BLaER1 (cell line): ENCODE results near the gene WSB2.
"Not testable (repeated sequence)": the region's sequence is repeated elsewhere in the genome, so short reads cannot be mapped to it uniquely, and the experiment has no call there.

ENCODE experiments used
- H3K27ac ChIP-seq: shearing (Covaris generic); formaldehyde crosslinking; 2 replicates; pipeline ENCODE4 v1.8.1; 2022
- H3K27me3 ChIP-seq: shearing (Covaris generic); formaldehyde crosslinking; 2 replicates; pipeline ENCODE4 v1.8.1; 2022
- H3K36me3 ChIP-seq: shearing (Covaris generic); formaldehyde crosslinking; 2 replicates; pipeline ENCODE4 v1.8.1; 2022
- H3K4me1 ChIP-seq: shearing (Covaris generic); formaldehyde crosslinking; 2 replicates; pipeline ENCODE4 v1.8.1; 2022
- H3K4me2 ChIP-seq: shearing (Covaris generic); formaldehyde crosslinking; 2 replicates; pipeline ENCODE4 v1.8.1; 2022
- H3K4me3 ChIP-seq: shearing (Covaris generic); formaldehyde crosslinking; 2 replicates; pipeline ENCODE4 v1.8.1; 2022
- H3K9ac ChIP-seq: shearing (Covaris generic); formaldehyde crosslinking; 2 replicates; pipeline ENCODE4 v1.8.1; 2022
- H3K9me3 ChIP-seq: shearing (Covaris generic); formaldehyde crosslinking; 2 replicates; pipeline ENCODE4 v1.8.1; 2022
- H4K20me1 ChIP-seq: shearing (Covaris generic); formaldehyde crosslinking; 2 replicates; pipeline ENCODE4 v1.8.1; 2022
- Cebpa-rat ChIP-seq: shearing (Covaris generic); IDR thresholded peaks from 2 replicates; pipeline ENCODE4 v1.8.1; 2022

Gene WSB2

DNA sequence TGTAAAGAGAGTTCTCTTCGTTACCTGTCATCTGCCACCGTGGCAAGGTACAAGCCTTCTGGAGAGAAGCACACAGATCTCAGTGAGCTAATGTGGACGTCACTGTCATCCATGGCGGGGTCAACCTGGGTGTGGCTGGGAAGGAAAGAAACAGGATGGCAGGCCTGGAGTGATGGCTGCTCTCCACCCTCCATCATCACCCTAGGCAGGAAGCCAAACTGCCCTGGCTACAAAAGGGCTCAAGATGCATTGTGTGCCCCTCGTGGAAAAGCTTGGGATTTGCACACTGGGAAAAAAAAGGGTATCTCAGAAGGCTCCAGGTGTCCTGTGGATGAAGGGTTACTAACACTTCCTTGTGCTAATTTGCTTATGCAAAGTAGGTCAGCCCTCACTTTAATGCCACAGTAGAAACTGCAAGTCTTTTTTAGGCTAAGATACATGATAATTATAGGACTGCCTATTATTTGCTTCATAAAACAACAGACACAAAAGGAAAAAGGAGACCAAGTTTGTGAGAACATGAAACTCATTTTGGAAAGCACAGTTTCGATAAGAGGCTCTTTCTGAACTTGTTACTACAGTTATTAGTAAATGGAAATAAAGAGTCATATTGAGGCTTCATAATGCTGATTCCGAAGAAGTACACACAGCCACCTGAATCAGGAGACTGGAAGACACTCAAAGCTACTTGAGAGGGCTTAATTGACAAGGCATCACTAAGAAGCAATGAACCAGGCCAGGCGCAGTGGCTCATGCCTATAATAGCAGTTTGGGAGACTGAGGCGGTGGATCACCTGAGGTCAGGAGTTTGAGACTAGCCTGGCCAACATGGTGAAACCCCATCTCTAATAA lies 25.6 kb downstream of the WSB2 start:
- Histone ChIP-seq H3K36me3 (peaks cover 96% of the 10 kb centered on the region), H3K9me3 (no peaks in the 10 kb centered on the region), H4K20me1 (no peaks in the 10 kb centered on the region; the same call in 1 of the 2 replicates), H3K9ac (no peak overlapping the region), H3K27me3 (no peaks in the 10 kb centered on the region), H3K4me3 (no peak overlapping the region), H3K27ac (no peak overlapping the region), H3K4me1 (no peaks in the 10 kb centered on the region), H3K4me2 (no peak overlapping the region)
- TF ChIP-seq Cebpa-rat: no peak

DNA sequence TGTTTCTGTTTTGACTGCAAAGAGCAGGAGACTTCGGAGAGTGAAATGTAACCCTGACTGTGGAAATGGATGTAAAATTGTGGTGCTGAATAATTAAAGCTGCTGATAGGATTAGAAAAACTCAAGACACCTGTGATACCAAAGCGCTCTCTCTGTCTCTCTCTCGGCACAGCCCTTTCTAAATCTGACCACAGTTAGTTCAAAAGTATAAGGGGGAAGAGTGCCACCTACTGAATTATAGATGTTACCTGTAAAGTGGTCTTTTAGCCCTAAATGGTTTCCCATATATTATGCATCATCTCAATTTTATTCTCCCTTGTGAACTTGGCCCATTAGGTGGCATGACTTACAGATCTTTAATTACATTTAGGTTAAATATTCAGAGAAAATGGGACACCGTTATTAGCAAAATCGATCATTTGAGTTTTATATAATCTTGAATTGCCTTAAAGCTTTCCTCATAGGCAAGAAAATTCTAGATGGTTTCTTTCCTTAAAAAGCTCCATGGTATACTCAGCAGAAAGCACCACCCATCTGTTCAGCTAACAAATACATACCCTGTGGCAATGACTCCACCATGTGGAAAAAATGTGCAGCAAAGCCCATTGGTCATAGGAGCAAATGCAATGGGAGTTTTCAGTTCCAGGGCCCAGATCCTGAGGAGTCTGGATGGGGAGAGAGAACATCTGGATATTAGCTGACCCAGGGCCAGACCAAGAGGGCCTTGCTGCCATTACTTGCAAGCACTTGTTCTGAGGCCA lies 26.4 kb downstream of the WSB2 start:
- Histone ChIP-seq H3K4me2 (no peak overlapping the region), H3K27ac (no peak overlapping the region), H3K27me3 (no peaks in the 10 kb centered on the region), H3K9ac (no peak overlapping the region), H3K4me3 (no peak overlapping the region), H3K9me3 (no peaks in the 10 kb centered on the region), H3K36me3 (peaks cover 97% of the 10 kb centered on the region), H4K20me1 (no peaks in the 10 kb centered on the region; the same call in 1 of the 2 replicates), H3K4me1 (no peaks in the 10 kb centered on the region)
- TF ChIP-seq Cebpa-rat: no peak

DNA sequence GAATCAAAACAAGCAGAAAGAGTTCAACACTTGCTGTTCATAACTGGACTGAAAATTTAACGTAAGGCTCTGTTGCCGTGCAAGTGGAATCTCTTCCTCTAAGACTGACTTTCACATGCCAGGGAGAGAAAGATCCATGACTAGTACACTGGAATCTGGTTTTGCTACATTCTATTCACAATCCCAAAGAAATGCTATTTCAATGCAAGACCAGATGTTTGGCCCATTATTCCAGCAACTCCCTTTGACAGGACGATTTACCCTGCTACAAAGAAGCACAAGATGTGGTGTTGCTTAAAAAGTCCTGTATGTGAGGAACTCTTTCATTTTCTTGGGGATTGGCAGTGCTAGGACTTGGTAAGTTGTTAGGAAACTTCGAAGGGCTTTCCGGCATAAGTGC lies 27.1 kb downstream of the WSB2 start:
- no peak overlapping the region for H3K27ac ChIP-seq
- H3K9me3 ChIP-seq: no peaks in the 10 kb centered on the region
- H3K4me3 ChIP-seq: no peak overlapping the region
- H3K36me3 ChIP-seq: peaks cover 99% of the 10 kb centered on the region
- TF ChIP-seq Cebpa-rat: no peak
- no peaks in the 10 kb centered on the region for H3K4me1 ChIP-seq
- no peak overlapping the region for H3K4me2 ChIP-seq
- H3K27me3 ChIP-seq: no peaks in the 10 kb centered on the region
- 0 out of 2 replicates have a peak overlapping the region, but pooled peaks have one; percentile 38 for H3K9ac ChIP-seq
- H4K20me1 ChIP-seq: no peaks in the 10 kb centered on the region; the same call in 1 of the 2 replicates

DNA sequence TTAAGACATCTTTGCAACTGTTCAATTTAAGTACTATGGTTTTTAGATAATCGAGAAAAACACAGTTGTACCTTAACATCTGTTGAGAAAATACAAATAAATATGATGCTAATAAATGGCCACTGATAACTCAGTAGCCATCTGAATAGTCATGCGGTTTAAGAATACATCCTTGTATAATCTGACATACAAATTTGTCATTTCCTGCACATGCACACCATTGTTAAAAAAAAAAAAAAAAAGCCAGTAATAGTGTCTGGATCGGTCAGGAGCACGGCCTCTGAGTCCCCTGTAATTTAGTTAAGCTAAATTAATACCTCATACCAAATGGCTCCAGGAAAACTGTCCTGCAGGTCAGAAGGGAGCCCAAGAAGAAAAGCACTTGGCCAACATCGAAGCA lies 27.7 kb downstream of the WSB2 start:
- Histone ChIP-seq H3K27ac (no peak overlapping the region), H3K9me3 (no peaks in the 10 kb centered on the region), H3K4me3 (no peak overlapping the region), H4K20me1 (no peaks in the 10 kb centered on the region; the same call in 1 of the 2 replicates), H3K36me3 (peaks cover 99% of the 10 kb centered on the region), H3K9ac (0 out of 2 replicates have a peak overlapping the region, but pooled peaks have one; percentile 38), H3K4me2 (no peak overlapping the region), H3K4me1 (no peaks in the 10 kb centered on the region), H3K27me3 (no peaks in the 10 kb centered on the region)
- no peak for TF ChIP-seq Cebpa-rat

DNA sequence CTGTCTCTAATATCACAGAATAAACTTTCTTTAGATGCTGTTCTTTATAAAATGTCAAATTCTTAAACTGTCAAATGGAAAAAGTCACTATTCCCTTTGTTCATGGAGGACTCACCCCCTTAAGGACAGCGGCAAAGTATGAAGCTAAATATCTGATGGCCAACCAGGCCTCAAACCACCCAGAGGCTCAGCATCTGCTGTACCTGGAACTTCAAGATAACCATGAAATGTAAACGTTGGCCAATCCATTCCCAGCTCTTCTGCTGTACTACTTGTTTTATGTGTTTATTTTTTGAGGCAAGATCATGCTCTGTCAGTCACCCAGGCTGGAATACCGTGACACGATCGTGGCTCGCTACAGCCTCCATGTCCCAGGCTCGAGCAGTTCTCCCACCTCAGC lies 28.8 kb downstream of the WSB2 start:
- Histone ChIP-seq H3K27ac (no peak overlapping the region), H4K20me1 (no peaks in the 10 kb centered on the region; the same call in 1 of the 2 replicates), H3K4me1 (no peaks in the 10 kb centered on the region), H3K27me3 (no peaks in the 10 kb centered on the region), H3K36me3 (peaks cover 99% of the 10 kb centered on the region), H3K4me2 (no peak overlapping the region), H3K9ac (no peak overlapping the region), H3K4me3 (no peak overlapping the region), H3K9me3 (no peaks in the 10 kb centered on the region)
- TF ChIP-seq Cebpa-rat: no peak

DNA sequence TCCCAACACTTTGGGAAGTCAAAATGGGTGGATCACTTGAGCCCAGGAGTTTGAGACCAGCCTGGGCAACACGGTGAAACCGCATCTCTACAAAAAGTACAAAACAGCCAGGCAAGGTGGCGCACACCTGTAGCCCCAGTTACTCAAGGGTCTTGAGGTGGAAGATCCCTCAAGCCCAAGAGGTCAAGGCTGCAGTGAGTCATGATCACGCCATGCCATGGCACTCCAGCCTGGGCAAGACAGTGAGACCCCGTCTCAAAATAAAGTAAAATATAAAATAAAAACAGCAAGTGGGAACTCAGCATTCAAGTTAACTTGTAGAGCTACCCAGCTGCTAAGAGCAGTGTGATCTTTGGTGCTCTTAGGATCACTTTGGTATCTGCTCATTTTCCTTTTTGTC lies 31.8 kb downstream of the WSB2 start:
- no peak overlapping the region for H3K9ac ChIP-seq
- peaks cover 100% of the 10 kb centered on the region for H3K36me3 ChIP-seq
- no peak overlapping the region for H3K4me3 ChIP-seq
- no peaks in the 10 kb centered on the region for H3K4me1 ChIP-seq
- H3K27ac ChIP-seq: no peak overlapping the region
- no peak overlapping the region for H3K4me2 ChIP-seq
- TF ChIP-seq Cebpa-rat: no peak
- no peaks in the 10 kb centered on the region for H3K27me3 ChIP-seq
- no peaks in the 10 kb centered on the region; the same call in 1 of the 2 replicates for H4K20me1 ChIP-seq
- no peaks in the 10 kb centered on the region for H3K9me3 ChIP-seq

DNA sequence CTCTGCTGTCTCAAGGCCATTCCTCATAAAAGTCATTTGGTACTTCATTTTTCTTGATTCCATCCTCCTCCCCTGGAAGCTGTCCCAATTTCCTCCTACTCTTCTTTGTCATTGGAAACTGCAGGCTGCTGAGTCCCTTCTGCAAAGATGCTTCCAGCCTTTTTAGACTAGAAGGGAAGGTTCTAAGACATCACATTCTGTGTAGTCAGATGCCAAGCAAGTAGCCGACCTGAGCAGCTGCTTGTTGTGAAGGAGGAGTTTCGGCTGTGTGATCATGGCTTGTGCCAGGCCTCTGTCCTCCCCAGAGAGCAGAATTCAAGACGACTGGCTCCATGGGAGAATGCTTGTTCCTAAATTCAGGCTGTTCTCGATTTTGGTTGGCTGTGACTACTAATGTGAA lies 35.8 kb downstream of the WSB2 start:
- no peaks in the 10 kb centered on the region for H3K9me3 ChIP-seq
- TF ChIP-seq Cebpa-rat: no peak
- peaks cover 98% of the 10 kb centered on the region for H3K36me3 ChIP-seq
- no peaks in the 10 kb centered on the region for H3K27me3 ChIP-seq
- H3K27ac ChIP-seq: no peak overlapping the region
- H3K4me1 ChIP-seq: 0 out of 2 replicates have a peak, but pooled peaks cover under 1% of the 10 kb centered on the region
- H3K9ac ChIP-seq: no peak overlapping the region
- no peak overlapping the region for H3K4me2 ChIP-seq
- H4K20me1 ChIP-seq: no peaks in the 10 kb centered on the region
- H3K4me3 ChIP-seq: no peak overlapping the region

DNA sequence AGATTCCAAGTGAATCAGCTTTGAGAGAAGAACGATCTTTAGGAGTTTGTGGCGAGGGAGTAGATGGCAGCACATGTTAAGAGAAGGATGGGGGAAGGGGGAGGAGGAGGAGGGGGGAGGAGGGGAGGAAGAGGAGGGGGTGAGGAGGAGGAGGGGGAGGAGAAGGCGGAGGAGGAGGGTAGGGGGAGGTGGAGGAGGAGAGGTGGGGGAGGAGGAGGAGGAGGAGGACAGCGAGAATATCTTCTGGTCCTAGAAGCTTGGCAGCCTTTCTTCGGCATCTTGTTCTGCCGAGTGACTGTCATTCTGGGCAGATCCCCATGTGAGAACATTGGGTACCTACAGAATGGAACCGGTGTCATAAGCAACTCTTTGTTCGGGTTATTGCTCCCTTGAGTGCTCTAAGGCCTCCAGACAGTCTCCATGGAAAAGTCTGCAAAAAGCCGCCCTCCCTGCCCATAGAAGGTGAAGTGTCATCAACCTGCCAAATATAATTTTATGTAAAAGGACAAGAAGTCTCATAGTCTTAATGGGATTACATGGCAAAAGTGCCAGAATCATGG lies 37.6 kb downstream of the WSB2 start:
- H3K9me3 ChIP-seq: no peaks in the 10 kb centered on the region
- no peaks in the 10 kb centered on the region for H4K20me1 ChIP-seq
- peaks cover 18% of the 10 kb centered on the region for H3K4me1 ChIP-seq
- TF ChIP-seq Cebpa-rat: no peak
- H3K36me3 ChIP-seq: peaks cover 98% of the 10 kb centered on the region
- H3K4me2 ChIP-seq: no peak overlapping the region
- H3K27ac ChIP-seq: no peak overlapping the region
- H3K4me3 ChIP-seq: no peak overlapping the region
- no peak overlapping the region for H3K9ac ChIP-seq
- H3K27me3 ChIP-seq: no peaks in the 10 kb centered on the region

DNA sequence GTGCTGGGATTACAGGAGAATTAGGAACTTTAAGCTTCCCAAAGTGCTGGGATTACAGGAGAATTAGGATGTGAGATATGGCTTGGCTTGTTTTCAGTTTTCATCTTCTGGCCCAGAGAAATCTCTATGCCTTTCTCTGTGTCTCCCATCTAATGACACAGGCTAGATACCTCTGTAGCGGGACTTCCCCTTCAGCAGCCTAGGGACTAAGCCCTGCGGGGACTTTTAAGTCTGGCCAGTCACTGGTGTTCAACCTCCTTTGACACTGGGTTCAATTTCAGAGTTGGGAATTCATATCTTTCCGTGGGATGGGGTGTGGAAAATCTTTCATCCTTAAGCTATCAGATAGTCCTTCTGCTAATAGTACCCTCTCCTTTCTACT lies 38.3 kb downstream of the WSB2 start:
- no peak overlapping the region for H3K27ac ChIP-seq
- H3K9ac ChIP-seq: no peak overlapping the region
- H3K36me3 ChIP-seq: peaks cover 91% of the 10 kb centered on the region
- no peaks in the 10 kb centered on the region for H3K27me3 ChIP-seq
- peaks cover 25% of the 10 kb centered on the region for H3K4me1 ChIP-seq
- H3K4me2 ChIP-seq: no peak overlapping the region
- no peaks in the 10 kb centered on the region for H4K20me1 ChIP-seq
- no peak for TF ChIP-seq Cebpa-rat
- no peaks in the 10 kb centered on the region for H3K9me3 ChIP-seq
- no peak overlapping the region for H3K4me3 ChIP-seq

DNA sequence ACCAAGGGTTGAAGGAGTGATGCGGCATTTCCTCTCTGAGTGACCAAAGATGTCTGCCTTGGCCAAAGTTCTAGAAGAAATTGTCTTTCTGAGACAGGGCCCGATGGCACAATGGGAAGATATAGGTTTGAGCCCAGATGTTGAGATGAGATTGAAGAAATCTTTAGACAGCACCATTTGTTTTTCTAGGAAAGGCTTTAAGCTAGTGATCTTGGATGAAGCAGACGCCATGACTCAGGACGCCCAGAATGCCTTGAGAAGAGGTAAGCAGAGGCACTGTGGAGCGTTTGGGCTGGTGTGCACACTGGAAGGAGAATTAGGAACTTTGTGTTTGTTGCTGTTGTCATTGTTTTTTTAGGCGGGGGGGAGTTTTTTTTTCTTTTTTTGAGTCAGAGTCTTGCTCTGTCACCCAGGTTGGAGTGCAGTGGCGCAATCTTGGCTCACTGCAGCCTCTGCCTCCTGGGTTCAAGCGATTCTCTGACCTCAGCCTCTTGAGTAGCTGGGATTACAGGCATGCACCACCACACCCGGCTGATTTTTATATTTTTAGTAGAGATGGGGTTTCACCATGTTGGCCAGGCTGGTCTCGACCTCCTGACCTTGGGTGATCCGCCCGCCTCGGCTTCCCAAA lies 38.8 kb downstream of the WSB2 start:
- not testable (repeated sequence) for H3K4me2 ChIP-seq

More for the DNA sequence above, 38.8 kb downstream of the WSB2 start:
- not testable (repeated sequence) for H4K20me1 ChIP-seq, H3K4me3 ChIP-seq, H3K27me3 ChIP-seq, H3K9me3 ChIP-seq, H3K27ac ChIP-seq, H3K9ac ChIP-seq
- Histone ChIP-seq H3K4me1 (peaks cover 30% of the 10 kb centered on the region), H3K36me3 (peaks cover 86% of the 10 kb centered on the region)
